Breast epithelium (tissue), 4 donors: ENCODE measurements around the gene LMO1. TPM values are rescaled to one million over a fixed set of nuclear protein-coding genes. Genes with fewer than 3 reads are reported as not detected.

ENCODE experiments used
- DNase-seq, 2 donors: peaks; one replicate each; pipeline ENCODE4 v3.0.0-alpha.2; 2019; ENCODE audit warnings: low spot score in 2 of 2
- H3K27ac ChIP-seq, 2 donors: fragments of 200-600 bp; sonication (generic) in 1 of 2; one replicate each; pipeline ENCODE4 v1.5.1; 2016 to 2019; ENCODE audit warnings: mild to moderate bottlenecking in 1 of 2
- H3K27me3 ChIP-seq, 2 donors: fragments of 200-600 bp; sonication (generic) in 1 of 2; one replicate each; pipeline versions ENCODE4 v1.5.1 to v1.6.0; 2017 to 2019; ENCODE audit warnings: control low read depth in 1 of 2, mild to moderate bottlenecking in 1 of 2
- H3K36me3 ChIP-seq: fragments of 200-600 bp; one replicate; pipeline ENCODE4 v1.5.1; 2019
- H3K4me1 ChIP-seq, 2 donors: fragments of 200-600 bp; sonication (generic); one replicate each; pipeline ENCODE4 v1.5.1; 2016 to 2019; ENCODE audit warnings: control low read depth in 1 of 2
- H3K4me3 ChIP-seq, 3 donors: fragments of 200-600 bp; sonication (generic); 1 replicate in 2 of 3; 2 replicates in 1 of 3; pipeline ENCODE4 v1.5.1; 2016 to 2019; ENCODE audit warnings: mild to moderate bottlenecking in 3 of 3, moderate library complexity in 2 of 3
- H3K9me3 ChIP-seq, 2 donors: fragments of 200-600 bp; sonication (generic) in 1 of 2; one replicate each; pipeline ENCODE4 v1.5.1; 2016 to 2019; ENCODE audit warnings: control low read depth in 1 of 2
- CTCF ChIP-seq, 3 donors: fragments of 450-650 bp; IDR thresholded peaks; one replicate each; pipeline ENCODE4 v1.5.1; 2016 to 2017; ENCODE audit warnings: antibody characterized with exemption in 3 of 3, mild to moderate bottlenecking in 3 of 3, moderate library complexity in 3 of 3
- POLR2A ChIP-seq: fragments of 450-650 bp; IDR thresholded peaks from one replicate; pipeline ENCODE4 v1.6.1; 2016; ENCODE audit warnings: antibody characterized with exemption, mild to moderate bottlenecking, moderate library complexity
- POLR2AphosphoS5 ChIP-seq, 3 donors: sonication (generic); formaldehyde crosslinking; IDR thresholded peaks; one replicate each; pipeline ENCODE4 v1.6.1; 2017; ENCODE audit warnings: antibody characterized with exemption in 3 of 3
- intact Hi-C: fragments of 100-400 bp; cut with DNase I; formaldehyde crosslinking; loops from one replicate; pipeline ENCODE4 v1.15.1; 2023; ENCODE audit warnings: low total_unique reads
- total RNA-seq, 3 donors: library from RNA; depleted of rRNA; stranded (reverse); fragments of >200 nt; gene quantifications; one replicate each; pipeline ENCODE4 v1.1.0, GENCODE V29; 2016

Gene LMO1
- total RNA-seq, 3 donors from 2014 or later = not detected

DNA sequence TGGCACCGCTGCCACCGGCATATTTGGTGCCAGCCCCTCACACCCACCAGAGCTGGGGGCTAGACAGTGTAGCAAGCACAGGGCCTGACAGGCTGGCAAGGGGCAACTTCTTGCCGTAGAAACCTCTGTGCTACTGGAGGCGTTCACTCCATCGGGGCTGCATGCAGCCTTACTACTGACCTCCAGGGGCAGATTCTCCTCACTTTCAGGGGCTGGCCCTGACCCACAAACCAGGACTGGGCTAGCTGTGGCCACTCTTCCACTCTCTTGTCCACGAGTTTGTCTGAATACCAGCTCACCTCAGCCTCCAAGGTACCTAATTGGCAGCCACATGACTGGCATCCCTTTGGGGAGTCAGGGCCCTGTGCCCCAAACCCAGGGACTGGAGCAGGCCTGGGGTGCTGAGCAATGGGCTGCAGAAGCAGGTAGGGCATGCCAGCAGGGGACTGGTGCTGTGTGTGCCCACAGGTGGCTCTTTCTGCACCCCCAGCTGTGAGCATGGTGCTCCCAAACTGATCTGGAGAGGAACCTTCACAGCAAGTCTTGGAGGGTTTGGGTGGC, 2.1 kb upstream of the LMO1 start:
- intact Hi-C loops = no loop called here
- no peak for TF ChIP-seq POLR2A
- no peak for TF ChIP-seq CTCF (IDR thresholded peaks at IDR 0.05)
- TF ChIP-seq POLR2AphosphoS5 (IDR thresholded peaks at IDR 0.05) = no peak
- Histone ChIP-seq H3K9me3 (no peaks in the 10 kb centered on the region), H3K36me3 (no peaks in the 10 kb centered on the region), H3K4me3 (no peak overlapping the region), H3K4me1 (peaks cover 3 to 5% of the 10 kb centered on the region in 2 donors), H3K27me3 (peaks cover 0 to 77% of the 10 kb centered on the region in 2 donors), H3K27ac (no peak overlapping the region)
- DNase-seq = peak in 1 of 2 donors; percentile 25

- H3K4me1 ChIP-seq = peaks cover 3 to 5% of the 10 kb centered on the region in 2 donors
- H3K4me3 ChIP-seq = peak overlapping the region; percentile 33 to 72 (median 53)
- peak in 1 of 2 donors; percentile 47 for DNase-seq
- intact Hi-C loops = no loop called here
- H3K36me3 ChIP-seq = no peaks in the 10 kb centered on the region
- no peaks in the 10 kb centered on the region for H3K9me3 ChIP-seq
- H3K27me3 ChIP-seq = peaks cover 0 to 66% of the 10 kb centered on the region in 2 donors
- no peak overlapping the region for H3K27ac ChIP-seq
- TF ChIP-seq POLR2A = no peak
- TF ChIP-seq CTCF (IDR thresholded peaks at IDR 0.05) = no peak
- no peak for TF ChIP-seq POLR2AphosphoS5 (IDR thresholded peaks at IDR 0.05)
Observed at GRCh38 chr11:8263109-8263768, 439 bp downstream of the LMO1 start.

DNA sequence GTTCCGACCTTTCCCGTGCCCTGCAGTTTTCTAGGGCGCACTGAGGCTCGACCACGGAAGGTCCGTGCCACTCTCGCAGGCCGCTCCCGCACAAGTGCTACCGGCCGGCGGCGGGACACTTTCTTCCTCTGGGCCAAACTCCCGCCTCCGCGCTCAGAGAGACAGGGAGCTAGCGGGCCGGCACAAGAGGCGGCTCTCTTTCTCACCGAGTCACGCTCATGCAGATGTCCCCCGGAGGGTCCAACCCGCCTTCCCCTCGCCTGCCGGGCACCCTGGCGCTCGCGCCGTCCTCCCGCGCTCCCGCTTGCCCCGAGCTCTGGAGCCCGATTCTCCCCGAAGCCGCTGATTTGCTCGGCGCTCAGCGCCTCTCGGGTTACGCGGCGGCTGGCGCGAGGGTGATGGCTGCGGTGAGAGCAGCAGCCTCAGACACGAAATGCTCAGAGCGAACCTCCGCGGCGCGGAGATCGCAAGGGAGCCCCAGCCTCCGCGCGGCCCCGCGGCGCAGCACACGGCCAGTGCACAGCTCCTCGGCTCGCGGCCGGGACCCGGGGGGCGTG, 1.0 kb downstream of the LMO1 start:
- TF ChIP-seq POLR2A (no peak), POLR2AphosphoS5 (IDR thresholded peaks at IDR 0.05) (no peak), CTCF (IDR thresholded peaks at IDR 0.05) (no peak)
- peak in 1 of 2 donors; percentile 50 for DNase-seq
- peak overlapping the region; percentile 33 to 72 (median 53) for H3K4me3 ChIP-seq
- intact Hi-C loops = no loop called here
- no peak overlapping the region for H3K27ac ChIP-seq
- H3K9me3 ChIP-seq = no peaks in the 10 kb centered on the region
- H3K4me1 ChIP-seq = peaks cover 3 to 5% of the 10 kb centered on the region in 2 donors
- peaks cover 0 to 60% of the 10 kb centered on the region in 2 donors for H3K27me3 ChIP-seq
- no peaks in the 10 kb centered on the region for H3K36me3 ChIP-seq

DNA sequence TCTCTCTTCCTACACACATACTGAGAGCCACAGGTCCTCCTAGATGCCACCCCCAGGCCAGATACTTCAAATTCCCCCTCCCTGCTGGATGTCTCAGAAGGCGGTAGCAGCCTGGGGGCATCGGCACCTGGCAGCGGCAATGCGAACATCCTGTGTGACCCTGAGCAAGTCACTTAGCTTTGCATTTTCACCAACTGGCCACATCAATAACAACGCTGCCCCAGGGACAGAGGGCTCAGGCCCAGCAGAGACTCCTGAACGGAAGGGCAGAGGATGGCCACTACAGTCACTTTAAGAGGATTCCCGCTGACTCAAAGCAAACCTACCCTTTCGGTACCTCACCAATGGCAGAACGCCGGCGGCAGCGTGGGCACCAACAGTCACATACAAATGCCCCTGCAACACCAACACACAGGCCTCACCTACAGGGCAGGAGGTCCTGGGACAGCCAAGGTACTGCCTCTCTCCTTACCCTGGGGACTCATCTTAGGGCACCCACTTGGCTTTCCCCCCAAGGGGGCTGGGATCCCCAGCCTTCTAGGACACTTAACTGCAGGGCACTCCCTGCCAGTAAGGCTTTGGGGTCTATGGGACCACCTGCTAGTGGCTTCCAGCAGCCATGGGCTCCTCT, 1.6 kb downstream of the LMO1 start:
- Histone ChIP-seq H3K4me1 (peaks cover 3 to 5% of the 10 kb centered on the region in 2 donors), H3K27me3 (peaks cover 0 to 54% of the 10 kb centered on the region in 2 donors), H3K4me3 (peak overlapping the region; percentile 33 to 72 (median 53)), H3K27ac (no peak overlapping the region), H3K36me3 (no peaks in the 10 kb centered on the region), H3K9me3 (no peaks in the 10 kb centered on the region)
- TF ChIP-seq POLR2A (no peak), CTCF (IDR thresholded peaks at IDR 0.05) (no peak), POLR2AphosphoS5 (IDR thresholded peaks at IDR 0.05) (no peak)
- intact Hi-C loops = no loop called here
- DNase-seq = no peak

- TF ChIP-seq CTCF (IDR thresholded peaks at IDR 0.05) = no peak
- no peak for TF ChIP-seq POLR2AphosphoS5 (IDR thresholded peaks at IDR 0.05)
- no peak for TF ChIP-seq POLR2A
- H3K36me3 ChIP-seq = no peaks in the 10 kb centered on the region
- no peak overlapping the region for H3K4me3 ChIP-seq
- no peak for DNase-seq
- peaks cover 3 to 5% of the 10 kb centered on the region in 2 donors for H3K4me1 ChIP-seq
- intact Hi-C loops = no loop called here
- H3K9me3 ChIP-seq = no peaks in the 10 kb centered on the region
- no peak overlapping the region for H3K27ac ChIP-seq
- peaks cover 0 to 47% of the 10 kb centered on the region in 2 donors for H3K27me3 ChIP-seq
Observed at GRCh38 chr11:8261291-8261690, 2.4 kb downstream of the LMO1 start.
